IgD-negative memory B cell (primary cell): ENCODE data around the gene PTX4. TPM values are rescaled to one million over a fixed set of nuclear protein-coding genes. Genes with fewer than 3 reads are reported as not detected.

ENCODE experiments used
- polyA plus RNA-seq: library from polyadenylated mRNA; unstranded; fragments of 300-500 nt; fragmentation: Illumina TruSeq; gene quantifications from one replicate; pipeline ENCODE4 v1.2.3, GENCODE V29; 2021

The PTX4 gene
- polyA plus RNA-seq, 1 donor from 2014 or later: not detected

Other genes with a start within 250 kb of the PTX4 start
- not detected for gene TPSAB1, start 248.2 kb downstream of the PTX4 start, polyA plus RNA-seq
- gene TPSD1, start 232.9 kb downstream of the PTX4 start, polyA plus RNA-seq: not detected
- gene UBE2I, start 179.3 kb downstream of the PTX4 start, polyA plus RNA-seq: 165 TPM
- 26.0 TPM for gene BAIAP3, start 155.3 kb downstream of the PTX4 start, polyA plus RNA-seq
- 116 TPM for gene TSR3, start 137.1 kb downstream of the PTX4 start, polyA plus RNA-seq
- gene GNPTG, start 137.0 kb downstream of the PTX4 start, polyA plus RNA-seq: 55.9 TPM
- gene UNKL, start 74.2 kb downstream of the PTX4 start, polyA plus RNA-seq: 9.2 TPM
- 37.0 TPM for gene UQCC4, start 68.2 kb downstream of the PTX4 start, polyA plus RNA-seq
- gene PERCC1, start 57.9 kb downstream of the PTX4 start, polyA plus RNA-seq: not detected
- 1.5 TPM for gene CCDC154, start 44.4 kb downstream of the PTX4 start, polyA plus RNA-seq
- gene CLCN7, start 13.9 kb downstream of the PTX4 start, polyA plus RNA-seq: 102 TPM
- gene TELO2, start 4.4 kb upstream of the PTX4 start, polyA plus RNA-seq: 37.4 TPM
- 2.9 TPM for gene TMEM204, start 44.7 kb upstream of the PTX4 start, polyA plus RNA-seq
- 3.1 TPM for gene IFT140, start 123.1 kb upstream of the PTX4 start, polyA plus RNA-seq
- 4.2 TPM for gene CRAMP1, start 123.4 kb upstream of the PTX4 start, polyA plus RNA-seq
- gene JPT2, start 189.3 kb upstream of the PTX4 start, polyA plus RNA-seq: 10.8 TPM
- 5.9 TPM for gene MAPK8IP3, start 217.3 kb upstream of the PTX4 start, polyA plus RNA-seq